K562 (cell line): ENCODE data around the gene CRABP1. TPM values are rescaled to one million over a fixed set of nuclear protein-coding genes. Genes with fewer than 3 reads are reported as not detected.

Source experiments
- CEBPG ChIP-seq, 3 experiments: fragments of 200-800 bp in 1 of 3; sonication (Bioruptor generic) in 1 of 3; sonication (generic) in 1 of 3; formaldehyde crosslinking in 1 of 3; IDR thresholded peaks in 2 of 3; conservative IDR thresholded peaks in 1 of 3; 2 replicates each; pipeline versions ENCODE4 v1.6.1 to v1.8.0; 2016 to 2022; ENCODE audit warnings: missing compliant biosample characterization in 2 of 3, missing genetic modification characterization in 2 of 3, mild to moderate bottlenecking in 1 of 3, missing genetic modification reagents in 1 of 3
- CHD1 ChIP-seq: fragments of 200-600 bp; sonication (generic); IDR thresholded peaks from one replicate; pipeline ENCODE4 v1.6.1; 2012; ENCODE audit warnings: mild to moderate bottlenecking, moderate library complexity, low read length, inconsistent platforms
- FOXP1 ChIP-seq: sonication (generic); formaldehyde crosslinking; IDR thresholded peaks from 2 replicates; pipeline ENCODE4 v1.8.0; 2022; ENCODE audit warnings: mild to moderate bottlenecking, missing genetic modification reagents
- HMGN3 ChIP-seq: IDR thresholded peaks from 2 replicates; pipeline ENCODE4 v1.6.1; 2011; ENCODE audit warnings: borderline replicate concordance, low read depth, mild to moderate bottlenecking, mixed read lengths, low read length; ENCODE audit not compliant: insufficient read length; ENCODE audit errors: extremely low read depth
- LARP7 ChIP-seq: fragments of 450-650 bp; IDR thresholded peaks from 2 replicates; pipeline ENCODE4 v1.6.1; 2016
- NR4A1 ChIP-seq, 2 experiments: fragments of 250-450 bp in 1 of 2; fragments of 450-650 bp in 1 of 2; sonication (Bioruptor Pico) in 1 of 2; IDR thresholded peaks; 2 replicates each; pipeline versions ENCODE4 v1.4.0 to v1.6.1; 2016 to 2020; ENCODE audit warnings: mild to moderate bottlenecking in 2 of 2, missing compliant biosample characterization in 1 of 2, missing genetic modification characterization in 1 of 2, moderate library complexity in 1 of 2
- SNIP1 ChIP-seq: fragments of 450-650 bp; IDR thresholded peaks from 2 replicates; pipeline ENCODE4 v1.7.1; 2017; ENCODE audit warnings: low read depth, mild to moderate bottlenecking
- TAF1 ChIP-seq: IDR thresholded peaks from 2 replicates; pipeline ENCODE4 v1.6.1; 2011; ENCODE audit warnings: mild to moderate bottlenecking, low read length, moderate library complexity; ENCODE audit not compliant: insufficient read depth, control insufficient read depth, severe bottlenecking; ENCODE audit errors: extremely low read depth
- ZNF655 ChIP-seq: fragments of 250-450 bp; sonication (Bioruptor Pico); IDR thresholded peaks from 2 replicates; pipeline ENCODE4 v1.5.0; 2021
- polyA plus RNA-seq, 8 experiments: library from polyadenylated mRNA; depleted of rRNA in 4 of 8; stranded (reverse) in 5 of 8; unstranded in 3 of 8; fragments of >200 nt; fragmentation: Nextera tagmentation in 2 of 8; fragmentation: Illumina TruSeq in 1 of 8; extraction: Ambion mirVana in 2 of 8; extraction: Trizol in 1 of 8; gene quantifications; 2 replicates each; pipeline versions ENCODE4 v1.2.1 to v1.2.3, GENCODE V29; 2011 to 2014; ENCODE audit warnings: inconsistent platforms in 1 of 8, missing spikeins in 1 of 8
- total RNA-seq, 7 experiments: library from RNA; depleted of rRNA in 6 of 7; stranded (reverse); fragments of >200 nt in 6 of 7; fragmentation: Illumina TruSeq in 2 of 7; extraction: Trizol in 2 of 7; gene quantifications; 2 replicates each; pipeline versions ENCODE4 v1.2.1 to v1.2.3, GENCODE V29; 2011 to 2021; ENCODE audit warnings: low replicate concordance in 1 of 7
- TF ChIP-seq, protein P1 (sequence below): IDR thresholded peaks from 3 replicates; pipeline ENCODE4 v1.6.1; 2011; ENCODE audit warnings: borderline replicate concordance, mild to moderate bottlenecking, moderate library complexity; ENCODE audit not compliant: insufficient read length; ENCODE audit errors: extremely low read depth
- TF ChIP-seq, protein P2 (sequence below): IDR thresholded peaks from 3 replicates; pipeline ENCODE4 v1.6.1; 2011; ENCODE audit warnings: borderline replicate concordance, mild to moderate bottlenecking; ENCODE audit not compliant: insufficient read length, insufficient read depth
- TF ChIP-seq, protein P3 (sequence below): sonication (generic); formaldehyde crosslinking; IDR thresholded peaks from 2 replicates; pipeline ENCODE4 v1.8.0; 2022; ENCODE audit warnings: missing genetic modification reagents, mild to moderate bottlenecking, moderate library complexity, borderline replicate concordance
- TF ChIP-seq, protein P4 (sequence below): IDR thresholded peaks from 2 replicates; pipeline ENCODE4 v1.6.1; 2011; ENCODE audit warnings: borderline replicate concordance, low read depth, mild to moderate bottlenecking, moderate library complexity, low read length; ENCODE audit not compliant: insufficient read depth, poor library complexity, severe bottlenecking

The CRABP1 gene
- total and polyA plus RNA-seq, 9 of the 15 experiments (the other 6 are each of a cell fraction or from before 2014, with no cell fraction given): 0.60 TPM; not detected in 8

DNA sequence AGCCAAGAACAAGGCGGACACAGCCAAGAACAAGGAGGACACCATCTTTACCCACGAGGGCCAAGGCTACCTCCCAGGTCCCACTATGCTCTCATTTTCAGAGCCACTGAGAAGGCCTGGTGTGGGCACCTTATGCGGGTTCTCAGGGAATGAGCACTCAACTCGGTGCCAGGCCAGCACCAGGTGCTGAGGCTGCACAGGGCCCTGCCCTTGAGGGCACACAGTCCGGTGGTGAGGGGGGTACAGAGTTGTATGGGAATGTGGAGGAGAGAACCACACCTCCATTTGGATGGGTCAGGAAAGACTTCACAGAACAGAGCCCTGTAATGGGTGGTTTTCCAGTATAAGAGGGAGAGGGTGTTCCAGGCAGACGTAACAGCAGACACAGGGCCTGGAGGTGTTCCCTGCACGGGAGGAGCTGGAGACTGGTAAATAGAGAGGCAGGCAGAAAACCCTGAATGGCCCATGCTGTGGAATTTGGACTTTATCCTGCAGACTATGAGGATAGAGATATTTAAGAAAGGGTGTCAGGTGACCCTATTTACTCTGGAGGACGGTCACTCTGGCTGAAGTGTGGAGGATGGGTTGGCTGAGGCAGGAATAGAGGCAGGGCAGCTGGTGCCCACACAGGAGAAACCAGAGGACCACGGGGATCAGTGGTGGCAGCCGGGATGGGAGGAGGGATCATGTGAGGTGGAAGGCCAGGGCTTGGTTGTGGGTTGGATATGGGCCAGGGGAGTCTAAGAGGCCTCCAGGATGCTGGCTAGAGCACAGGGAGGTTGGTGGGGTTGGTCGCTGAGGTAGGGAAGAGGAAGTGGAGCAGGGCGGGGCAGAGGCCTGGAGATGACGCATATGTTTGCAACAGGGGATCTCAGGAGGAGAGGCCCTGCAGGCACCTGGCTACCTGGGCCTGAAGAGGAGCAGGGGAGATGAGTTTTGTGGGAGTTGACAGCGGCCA is 34.6 kb downstream of the CRABP1 start (continued):
- TF ChIP-seq, protein P1, sequence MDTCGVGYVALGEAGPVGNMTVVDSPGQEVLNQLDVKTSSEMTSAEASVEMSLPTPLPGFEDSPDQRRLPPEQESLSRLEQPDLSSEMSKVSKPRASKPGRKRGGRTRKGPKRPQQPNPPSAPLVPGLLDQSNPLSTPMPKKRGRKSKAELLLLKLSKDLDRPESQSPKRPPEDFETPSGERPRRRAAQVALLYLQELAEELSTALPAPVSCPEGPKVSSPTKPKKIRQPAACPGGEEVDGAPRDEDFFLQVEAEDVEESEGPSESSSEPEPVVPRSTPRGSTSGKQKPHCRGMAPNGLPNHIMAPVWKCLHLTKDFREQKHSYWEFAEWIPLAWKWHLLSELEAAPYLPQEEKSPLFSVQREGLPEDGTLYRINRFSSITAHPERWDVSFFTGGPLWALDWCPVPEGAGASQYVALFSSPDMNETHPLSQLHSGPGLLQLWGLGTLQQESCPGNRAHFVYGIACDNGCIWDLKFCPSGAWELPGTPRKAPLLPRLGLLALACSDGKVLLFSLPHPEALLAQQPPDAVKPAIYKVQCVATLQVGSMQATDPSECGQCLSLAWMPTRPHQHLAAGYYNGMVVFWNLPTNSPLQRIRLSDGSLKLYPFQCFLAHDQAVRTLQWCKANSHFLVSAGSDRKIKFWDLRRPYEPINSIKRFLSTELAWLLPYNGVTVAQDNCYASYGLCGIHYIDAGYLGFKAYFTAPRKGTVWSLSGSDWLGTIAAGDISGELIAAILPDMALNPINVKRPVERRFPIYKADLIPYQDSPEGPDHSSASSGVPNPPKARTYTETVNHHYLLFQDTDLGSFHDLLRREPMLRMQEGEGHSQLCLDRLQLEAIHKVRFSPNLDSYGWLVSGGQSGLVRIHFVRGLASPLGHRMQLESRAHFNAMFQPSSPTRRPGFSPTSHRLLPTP: no peak
- TF ChIP-seq ZNF655 (CRISPR knock-in tag) (no peak), SNIP1 (no peak), CHD1 (no peak), LARP7 (no peak), NR4A1 (CRISPR knock-in tag; IDR thresholded peaks at IDR 0.05) (no peak), NR4A1 (tag; IDR thresholded peaks at IDR 0.05) (no peak), FOXP1 (CRISPR knock-in tag) (no peak), TAF1 (no peak), HMGN3 (no peak), CEBPG (CRISPR knock-in tag; IDR thresholded peaks at IDR 0.05) (0 out of 2 replicates have a peak, but pooled peaks have one; percentile 30), CEBPG (tag; conservative IDR thresholded peaks at IDR 0.05 in 1 of 2, IDR thresholded peaks at IDR 0.05 in 1 of 2) (peak in 1 of 2 experiments; percentile 40; a peak in 1 of 4 replicates)
- TF ChIP-seq, protein P2, sequence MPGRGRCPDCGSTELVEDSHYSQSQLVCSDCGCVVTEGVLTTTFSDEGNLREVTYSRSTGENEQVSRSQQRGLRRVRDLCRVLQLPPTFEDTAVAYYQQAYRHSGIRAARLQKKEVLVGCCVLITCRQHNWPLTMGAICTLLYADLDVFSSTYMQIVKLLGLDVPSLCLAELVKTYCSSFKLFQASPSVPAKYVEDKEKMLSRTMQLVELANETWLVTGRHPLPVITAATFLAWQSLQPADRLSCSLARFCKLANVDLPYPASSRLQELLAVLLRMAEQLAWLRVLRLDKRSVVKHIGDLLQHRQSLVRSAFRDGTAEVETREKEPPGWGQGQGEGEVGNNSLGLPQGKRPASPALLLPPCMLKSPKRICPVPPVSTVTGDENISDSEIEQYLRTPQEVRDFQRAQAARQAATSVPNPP: no peak
- TF ChIP-seq, protein P3, sequence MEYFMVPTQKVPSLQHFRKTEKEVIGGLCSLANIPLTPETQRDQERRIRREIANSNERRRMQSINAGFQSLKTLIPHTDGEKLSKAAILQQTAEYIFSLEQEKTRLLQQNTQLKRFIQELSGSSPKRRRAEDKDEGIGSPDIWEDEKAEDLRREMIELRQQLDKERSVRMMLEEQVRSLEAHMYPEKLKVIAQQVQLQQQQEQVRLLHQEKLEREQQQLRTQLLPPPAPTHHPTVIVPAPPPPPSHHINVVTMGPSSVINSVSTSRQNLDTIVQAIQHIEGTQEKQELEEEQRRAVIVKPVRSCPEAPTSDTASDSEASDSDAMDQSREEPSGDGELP (CRISPR knock-in tag): no peak
- TF ChIP-seq, protein P4, sequence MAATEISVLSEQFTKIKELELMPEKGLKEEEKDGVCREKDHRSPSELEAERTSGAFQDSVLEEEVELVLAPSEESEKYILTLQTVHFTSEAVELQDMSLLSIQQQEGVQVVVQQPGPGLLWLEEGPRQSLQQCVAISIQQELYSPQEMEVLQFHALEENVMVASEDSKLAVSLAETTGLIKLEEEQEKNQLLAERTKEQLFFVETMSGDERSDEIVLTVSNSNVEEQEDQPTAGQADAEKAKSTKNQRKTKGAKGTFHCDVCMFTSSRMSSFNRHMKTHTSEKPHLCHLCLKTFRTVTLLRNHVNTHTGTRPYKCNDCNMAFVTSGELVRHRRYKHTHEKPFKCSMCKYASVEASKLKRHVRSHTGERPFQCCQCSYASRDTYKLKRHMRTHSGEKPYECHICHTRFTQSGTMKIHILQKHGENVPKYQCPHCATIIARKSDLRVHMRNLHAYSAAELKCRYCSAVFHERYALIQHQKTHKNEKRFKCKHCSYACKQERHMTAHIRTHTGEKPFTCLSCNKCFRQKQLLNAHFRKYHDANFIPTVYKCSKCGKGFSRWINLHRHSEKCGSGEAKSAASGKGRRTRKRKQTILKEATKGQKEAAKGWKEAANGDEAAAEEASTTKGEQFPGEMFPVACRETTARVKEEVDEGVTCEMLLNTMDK: no peak
